ENCODE measurements around the gene FCN2. TPM values are rescaled to one million over a fixed set of nuclear protein-coding genes. Genes with fewer than 3 reads are reported as not detected.

Gene FCN2
- total RNA-seq, 1 donor from 2014 or later: not detected

- TF ChIP-seq CTCF (IDR thresholded peaks at IDR 0.05; ENCODE audit: unreplicated experiment): no peak
These were observed 54.5 kb downstream of the FCN2 start for GRCh38 chr9:134935056-134935640.

GRCh38 chr9:134935701-134936345, 55.2 kb downstream of the FCN2 start:
- H3K4me3 Mint-ChIP-seq (ENCODE audit: unreplicated experiment): no peak overlapping the region
- H3K27ac Mint-ChIP-seq (ENCODE audit: unreplicated experiment): no peak overlapping the region
- no peak for DNase-seq (ENCODE audit: low spot score)
- H3K36me3 Mint-ChIP-seq (ENCODE audit: low read depth, unreplicated experiment): no peaks in the 10 kb centered on the region
- H3K9me3 Mint-ChIP-seq (ENCODE audit: unreplicated experiment): no peaks in the 10 kb centered on the region
- H3K4me1 Mint-ChIP-seq (ENCODE audit: unreplicated experiment): no peaks in the 10 kb centered on the region
- TF ChIP-seq CTCF (IDR thresholded peaks at IDR 0.05; ENCODE audit: unreplicated experiment): no peak
- H3K27me3 Mint-ChIP-seq (ENCODE audit: unreplicated experiment): peaks cover 7% of the 10 kb centered on the region

More at GRCh38 chr9:134935056-134935640, 54.5 kb downstream of the FCN2 start:
- Mint-ChIP-seq H3K36me3 (ENCODE audit: low read depth, unreplicated experiment) (no peaks in the 10 kb centered on the region), H3K9me3 (ENCODE audit: unreplicated experiment) (no peaks in the 10 kb centered on the region), H3K4me3 (ENCODE audit: unreplicated experiment) (no peak overlapping the region), H3K27ac (ENCODE audit: unreplicated experiment) (no peak overlapping the region), H3K4me1 (ENCODE audit: unreplicated experiment) (no peaks in the 10 kb centered on the region), H3K27me3 (ENCODE audit: unreplicated experiment) (peaks cover 5% of the 10 kb centered on the region)
- no peak for DNase-seq (ENCODE audit: low spot score)

GRCh38 chr9:134936346-134937163, 55.9 kb downstream of the FCN2 start:
- Mint-ChIP-seq H3K4me1 (ENCODE audit: unreplicated experiment) (no peaks in the 10 kb centered on the region), H3K36me3 (ENCODE audit: low read depth, unreplicated experiment) (no peaks in the 10 kb centered on the region), H3K4me3 (ENCODE audit: unreplicated experiment) (peak overlapping the region; percentile 31), H3K27me3 (ENCODE audit: unreplicated experiment) (peaks cover 7% of the 10 kb centered on the region), H3K9me3 (ENCODE audit: unreplicated experiment) (no peaks in the 10 kb centered on the region), H3K27ac (ENCODE audit: unreplicated experiment) (no peak overlapping the region)
- TF ChIP-seq CTCF (IDR thresholded peaks at IDR 0.05; ENCODE audit: unreplicated experiment): no peak
- no peak for DNase-seq (ENCODE audit: low spot score)

Small RNA genes lying within 50 kb of the gene (microRNA-seq; reads per million reads assigned to microRNA genes)
- gene MIR3689A (ENCODE audit: unreplicated experiment): not detected
- gene MIR3689B (ENCODE audit: unreplicated experiment): not detected
- gene MIR3689C (ENCODE audit: unreplicated experiment): not detected
- not detected for gene MIR3689D1 (ENCODE audit: unreplicated experiment)
- not detected for gene MIR3689D2 (ENCODE audit: unreplicated experiment)
- not detected for gene MIR3689E (ENCODE audit: unreplicated experiment)
- gene MIR3689F (ENCODE audit: unreplicated experiment): not detected

Other genes with a start within 250 kb of the FCN2 start
- gene COL5A1, start 239.0 kb upstream of the FCN2 start, total RNA-seq (ENCODE audit: unreplicated experiment): 24.3 TPM
- gene FCN1, start 37.1 kb downstream of the FCN2 start, total RNA-seq (ENCODE audit: unreplicated experiment): not detected
- gene OLFM1, start 206.9 kb downstream of the FCN2 start, total RNA-seq (ENCODE audit: unreplicated experiment): 0.74 TPM